ENCODE results near the gene QSOX1.

The QSOX1 gene

GRCh38 chr1:180195916-180196315, 41.2 kb downstream of the QSOX1 start:
- Histone ChIP-seq H3K4me1 (ENCODE audit: insufficient read depth, low read length, severe bottlenecking) (no peaks in the 10 kb centered on the region), H3K9me3 (ENCODE audit: low read length) (no peaks in the 10 kb centered on the region), H3K4me3 (ENCODE audit: low read depth, low read length, poor library complexity, severe bottlenecking) (no peak overlapping the region), H3K27ac (ENCODE audit: low read depth, low read length, poor library complexity, severe bottlenecking) (no peak overlapping the region), H3K4me2 (ENCODE audit: low read length) (no peak overlapping the region), H3K36me3 (ENCODE audit: insufficient read depth, low read length) (no peaks in the 10 kb centered on the region), H2AFZ (ENCODE audit: low read length) (no peak overlapping the region), H3F3A (ENCODE audit: insufficient read depth, low read length) (no peaks in the 10 kb centered on the region), H3K79me2 (ENCODE audit: insufficient read depth, low read length) (no peaks in the 10 kb centered on the region), H3K27me3 (ENCODE audit: insufficient read depth, low read length) (no peaks in the 10 kb centered on the region), H3K9me2 (ENCODE audit: low read depth, low read length) (no peaks in the 10 kb centered on the region), H4K20me1 (ENCODE audit: insufficient read depth, low read length) (no peaks in the 10 kb centered on the region), H3K9ac (ENCODE audit: low read length) (no peak overlapping the region)
- TF ChIP-seq EZH2 (IDR thresholded peaks at IDR 0.05; ENCODE audit: borderline replicate concordance, low read length): no peak
- TF ChIP-seq, protein P1, sequence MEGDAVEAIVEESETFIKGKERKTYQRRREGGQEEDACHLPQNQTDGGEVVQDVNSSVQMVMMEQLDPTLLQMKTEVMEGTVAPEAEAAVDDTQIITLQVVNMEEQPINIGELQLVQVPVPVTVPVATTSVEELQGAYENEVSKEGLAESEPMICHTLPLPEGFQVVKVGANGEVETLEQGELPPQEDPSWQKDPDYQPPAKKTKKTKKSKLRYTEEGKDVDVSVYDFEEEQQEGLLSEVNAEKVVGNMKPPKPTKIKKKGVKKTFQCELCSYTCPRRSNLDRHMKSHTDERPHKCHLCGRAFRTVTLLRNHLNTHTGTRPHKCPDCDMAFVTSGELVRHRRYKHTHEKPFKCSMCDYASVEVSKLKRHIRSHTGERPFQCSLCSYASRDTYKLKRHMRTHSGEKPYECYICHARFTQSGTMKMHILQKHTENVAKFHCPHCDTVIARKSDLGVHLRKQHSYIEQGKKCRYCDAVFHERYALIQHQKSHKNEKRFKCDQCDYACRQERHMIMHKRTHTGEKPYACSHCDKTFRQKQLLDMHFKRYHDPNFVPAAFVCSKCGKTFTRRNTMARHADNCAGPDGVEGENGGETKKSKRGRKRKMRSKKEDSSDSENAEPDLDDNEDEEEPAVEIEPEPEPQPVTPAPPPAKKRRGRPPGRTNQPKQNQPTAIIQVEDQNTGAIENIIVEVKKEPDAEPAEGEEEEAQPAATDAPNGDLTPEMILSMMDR (IDR thresholded peaks at IDR 0.05; ENCODE audit: low read length): no peak

DNA sequence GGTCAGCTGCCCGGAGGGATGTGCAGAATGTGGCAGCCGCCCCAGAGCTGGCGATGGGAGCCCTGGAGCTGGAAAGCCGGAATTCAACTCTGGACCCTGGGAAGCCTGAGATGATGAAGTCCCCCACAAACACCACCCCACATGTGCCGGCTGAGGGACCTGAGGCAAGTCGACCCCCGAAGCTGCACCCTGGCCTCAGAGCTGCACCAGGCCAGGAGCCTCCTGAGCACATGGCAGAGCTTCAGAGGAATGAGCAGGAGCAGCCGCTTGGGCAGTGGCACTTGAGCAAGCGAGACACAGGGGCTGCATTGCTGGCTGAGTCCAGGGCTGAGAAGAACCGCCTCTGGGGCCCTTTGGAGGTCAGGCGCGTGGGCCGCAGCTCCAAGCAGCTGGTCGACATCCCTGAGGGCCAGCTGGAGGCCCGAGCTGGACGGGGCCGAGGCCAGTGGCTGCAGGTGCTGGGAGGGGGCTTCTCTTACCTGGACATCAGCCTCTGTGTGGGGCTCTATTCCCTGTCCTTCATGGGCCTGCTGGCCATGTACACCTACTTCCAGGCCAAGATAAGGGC, 41.9 kb downstream of the QSOX1 start:
- no peaks in the 10 kb centered on the region for H3K79me2 ChIP-seq (ENCODE audit: insufficient read depth, low read length)
- no peak overlapping the region for H3K4me3 ChIP-seq (ENCODE audit: low read depth, low read length, poor library complexity, severe bottlenecking)
- H3K9ac ChIP-seq (ENCODE audit: low read length): no peak overlapping the region
- H3K27me3 ChIP-seq (ENCODE audit: insufficient read depth, low read length): no peaks in the 10 kb centered on the region
- H2AFZ ChIP-seq (ENCODE audit: low read length): no peak overlapping the region
- no peaks in the 10 kb centered on the region for H3K9me2 ChIP-seq (ENCODE audit: low read depth, low read length)
- no peak overlapping the region for H3K4me2 ChIP-seq (ENCODE audit: low read length)
- no peaks in the 10 kb centered on the region for H3K36me3 ChIP-seq (ENCODE audit: insufficient read depth, low read length)
- H3K4me1 ChIP-seq (ENCODE audit: insufficient read depth, low read length, severe bottlenecking): no peaks in the 10 kb centered on the region
- H3K27ac ChIP-seq (ENCODE audit: low read depth, low read length, poor library complexity, severe bottlenecking): no peak overlapping the region
- H4K20me1 ChIP-seq (ENCODE audit: insufficient read depth, low read length): no peaks in the 10 kb centered on the region
- no peaks in the 10 kb centered on the region for H3K9me3 ChIP-seq (ENCODE audit: low read length)
- TF ChIP-seq, protein P1 (IDR thresholded peaks at IDR 0.05; ENCODE audit: low read length): no peak
- no peak for TF ChIP-seq EZH2 (IDR thresholded peaks at IDR 0.05; ENCODE audit: borderline replicate concordance, low read length)
- H3F3A ChIP-seq (ENCODE audit: insufficient read depth, low read length): no peaks in the 10 kb centered on the region

- no peaks in the 10 kb centered on the region for H4K20me1 ChIP-seq (ENCODE audit: insufficient read depth, low read length)
- no peaks in the 10 kb centered on the region for H3F3A ChIP-seq (ENCODE audit: insufficient read depth, low read length)
- H3K36me3 ChIP-seq (ENCODE audit: insufficient read depth, low read length): no peaks in the 10 kb centered on the region
- no peak overlapping the region for H3K4me3 ChIP-seq (ENCODE audit: low read depth, low read length, poor library complexity, severe bottlenecking)
- H3K4me2 ChIP-seq (ENCODE audit: low read length): no peak overlapping the region
- no peak overlapping the region for H2AFZ ChIP-seq (ENCODE audit: low read length)
- H3K9me2 ChIP-seq (ENCODE audit: low read depth, low read length): no peaks in the 10 kb centered on the region
- H3K9me3 ChIP-seq (ENCODE audit: low read length): no peaks in the 10 kb centered on the region
- H3K9ac ChIP-seq (ENCODE audit: low read length): no peak overlapping the region
- H3K4me1 ChIP-seq (ENCODE audit: insufficient read depth, low read length, severe bottlenecking): no peaks in the 10 kb centered on the region
- H3K79me2 ChIP-seq (ENCODE audit: insufficient read depth, low read length): no peaks in the 10 kb centered on the region
- TF ChIP-seq, protein P1 (IDR thresholded peaks at IDR 0.05; ENCODE audit: low read length): no peak
- no peak for TF ChIP-seq EZH2 (IDR thresholded peaks at IDR 0.05; ENCODE audit: borderline replicate concordance, low read length)
- H3K27me3 ChIP-seq (ENCODE audit: insufficient read depth, low read length): no peaks in the 10 kb centered on the region
- no peak overlapping the region for H3K27ac ChIP-seq (ENCODE audit: low read depth, low read length, poor library complexity, severe bottlenecking)
Measured at GRCh38 chr1:180197231-180197630, 42.6 kb downstream of the QSOX1 start.

All from OCI-LY1 (cell line).